Hematopoietic multipotent progenitor cell treated with erythropoietin and hydrocortisone succinate and interleukin-3 and kit ligand, for 6 days (in vitro differentiated cells): Measurements from ENCODE around the gene GPR160.
A peak's percentile ranks its signal among the peaks of the same experiment; 100 is the strongest.
"Not testable (repeated sequence)": the region's sequence is repeated elsewhere in the genome, so short reads cannot be mapped to it uniquely, and the experiment has no call there.

Experiments
- DNase-seq: peaks from one replicate; pipeline ENCODE4 v3.0.0-alpha.2; 2015

Gene GPR160

DNA sequence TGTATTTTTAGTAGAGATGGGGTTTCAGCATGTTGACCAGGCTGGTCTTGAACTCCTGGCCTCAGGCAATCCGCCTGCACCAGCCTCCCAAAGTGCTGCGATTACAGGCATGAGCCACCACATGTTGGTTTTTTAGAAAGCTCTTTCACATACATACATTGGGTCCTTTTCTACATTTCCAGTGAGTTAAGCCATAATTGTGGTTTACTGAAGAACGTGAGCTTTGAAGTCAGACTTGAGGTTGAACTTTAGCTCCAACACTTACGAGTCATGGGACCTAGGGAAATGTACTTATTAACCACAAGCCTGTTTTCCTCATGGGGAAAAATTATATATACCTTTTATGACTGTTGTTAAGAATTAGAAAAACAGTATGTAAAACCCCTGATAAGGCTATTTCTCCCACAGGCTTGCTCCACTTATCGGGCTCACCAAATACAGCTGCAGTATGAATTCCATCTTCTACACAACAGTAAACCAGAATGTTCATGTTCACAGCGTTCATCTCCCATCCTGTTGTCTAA is 39.0 kb downstream of the GPR160 start:
- DNase-seq = peak; percentile 10

DNA sequence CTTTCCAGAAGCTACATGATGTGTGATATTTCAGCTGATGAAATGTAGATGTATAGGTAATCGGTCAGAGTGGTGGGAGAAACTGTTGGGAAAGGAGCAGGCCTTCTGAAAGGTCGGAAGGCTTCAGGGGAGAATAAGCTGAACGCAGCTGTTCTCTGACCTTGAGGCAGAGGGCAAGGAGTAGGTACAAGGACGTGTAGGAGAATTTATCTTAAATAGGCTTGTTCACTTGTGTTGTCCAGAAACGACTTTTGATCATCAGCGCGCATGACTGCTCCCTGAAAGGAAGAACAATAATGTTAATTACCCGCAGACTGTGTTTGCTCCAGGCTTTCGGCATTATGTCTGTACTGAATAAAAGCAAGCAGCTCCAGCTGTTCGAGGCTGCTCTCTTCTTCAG is 39.6 kb downstream of the GPR160 start:
- DNase-seq = no peak

DNA sequence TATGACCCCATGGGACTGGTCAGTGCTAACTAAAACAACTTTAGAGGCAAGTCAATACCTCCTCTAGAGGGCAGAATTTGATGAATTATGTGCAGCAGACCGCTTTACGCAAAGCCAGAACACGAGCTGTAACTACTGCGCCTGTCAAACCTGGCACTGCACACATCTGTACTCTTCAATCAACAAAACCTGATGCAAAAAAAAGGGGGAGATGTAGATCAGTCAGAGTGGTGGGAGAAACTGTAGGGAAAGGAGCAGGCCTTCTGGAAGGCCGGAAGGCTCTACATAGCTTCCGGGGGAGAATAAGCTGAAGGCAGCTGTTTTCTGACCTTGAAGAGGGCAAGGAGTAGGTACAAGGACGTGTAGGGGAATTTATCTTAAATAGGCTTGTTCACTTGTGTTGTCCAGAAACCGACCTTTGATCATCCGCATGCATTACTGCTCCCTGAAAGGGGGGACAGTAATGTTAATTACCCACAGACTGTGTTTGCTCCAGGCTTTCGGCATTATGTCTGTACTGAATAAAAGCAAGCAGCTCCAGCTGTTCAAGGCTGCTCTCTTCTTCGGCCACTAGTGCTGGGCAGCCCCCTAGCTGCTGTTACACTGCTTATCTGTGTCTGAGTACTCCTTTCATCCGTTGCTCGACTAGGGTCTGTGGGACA is 41.0 kb downstream of the GPR160 start:
- peak; percentile 36 for DNase-seq

DNA sequence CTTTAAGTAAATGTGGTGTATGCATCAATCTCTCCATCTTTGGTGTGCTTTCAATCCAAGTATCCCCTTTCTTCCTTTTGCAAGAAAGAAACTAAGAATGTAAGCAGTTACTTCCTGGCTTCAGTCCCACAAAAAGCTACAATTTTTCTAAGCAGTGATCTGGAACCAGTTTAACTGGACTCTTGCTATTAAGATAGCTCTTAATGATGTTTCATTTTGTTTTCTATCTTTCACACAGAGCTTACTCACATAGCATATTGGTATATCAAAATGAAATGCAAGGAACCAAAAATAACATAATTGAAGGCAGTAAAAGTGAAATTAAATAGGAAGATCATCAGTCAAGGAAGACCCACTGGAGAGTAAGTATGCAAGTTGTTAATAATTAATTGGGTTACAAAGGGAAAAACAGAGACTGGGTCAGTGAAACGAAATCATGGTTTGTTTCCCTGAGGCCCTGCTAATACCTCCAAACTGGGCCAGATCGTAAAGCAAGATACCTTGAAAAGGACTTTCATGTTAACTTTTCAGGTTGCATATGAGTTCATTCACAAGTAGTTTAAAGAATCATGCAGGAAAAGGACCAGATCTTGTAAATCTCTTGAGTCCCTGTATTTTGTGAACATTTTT is 41.9 kb downstream of the GPR160 start:
- DNase-seq = no peak

DNA sequence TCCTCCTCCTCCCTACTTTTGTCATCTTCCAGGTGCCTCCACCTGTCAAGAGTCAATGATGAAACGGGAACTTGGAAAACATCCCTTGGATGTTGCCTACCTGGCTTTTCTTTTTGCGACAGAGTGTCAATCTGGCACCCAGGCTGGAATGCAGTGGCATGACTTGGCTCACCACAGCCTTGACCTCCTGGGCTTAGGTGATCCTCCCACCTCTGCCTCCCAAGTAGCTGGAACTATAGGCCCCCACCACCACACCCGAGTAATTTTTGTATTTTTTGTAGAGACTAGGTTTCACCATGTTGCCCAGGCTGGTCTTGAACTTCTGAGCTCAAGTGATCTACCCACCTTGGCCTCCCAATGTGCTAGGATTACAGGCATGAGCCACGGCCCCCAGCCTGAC is 42.8 kb downstream of the GPR160 start:
- DNase-seq = no peak

DNA sequence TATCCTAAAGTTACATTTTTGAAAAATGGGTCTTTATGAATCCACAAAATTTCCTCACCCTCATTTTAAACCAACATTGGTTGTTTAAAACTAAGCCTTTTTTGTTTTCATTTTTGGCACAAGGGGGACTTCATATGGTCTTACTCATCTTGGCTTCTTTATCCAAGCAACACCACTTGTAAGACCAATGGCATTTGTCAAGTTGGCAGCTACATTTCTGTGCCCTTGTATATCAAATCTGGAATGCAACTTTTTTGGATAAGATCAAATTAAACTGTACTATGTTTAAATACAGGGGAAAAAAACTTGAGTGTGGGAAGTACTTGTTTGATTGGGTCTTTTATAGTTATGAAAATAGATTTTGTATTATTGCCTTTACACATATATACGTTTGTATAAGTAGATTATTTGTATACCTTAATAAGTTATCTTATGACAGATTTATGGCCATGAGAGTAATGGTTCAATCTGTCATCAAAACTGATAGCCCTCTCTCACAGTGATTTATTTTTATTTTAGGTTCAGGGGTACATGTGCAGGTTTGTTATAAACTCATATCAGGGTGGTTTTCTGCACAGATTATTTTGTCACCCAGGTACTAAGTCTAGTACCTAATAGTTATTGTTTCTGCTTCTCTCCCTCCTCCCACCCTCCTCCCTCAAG is 43.4 kb downstream of the GPR160 start:
- no peak for DNase-seq

DNA sequence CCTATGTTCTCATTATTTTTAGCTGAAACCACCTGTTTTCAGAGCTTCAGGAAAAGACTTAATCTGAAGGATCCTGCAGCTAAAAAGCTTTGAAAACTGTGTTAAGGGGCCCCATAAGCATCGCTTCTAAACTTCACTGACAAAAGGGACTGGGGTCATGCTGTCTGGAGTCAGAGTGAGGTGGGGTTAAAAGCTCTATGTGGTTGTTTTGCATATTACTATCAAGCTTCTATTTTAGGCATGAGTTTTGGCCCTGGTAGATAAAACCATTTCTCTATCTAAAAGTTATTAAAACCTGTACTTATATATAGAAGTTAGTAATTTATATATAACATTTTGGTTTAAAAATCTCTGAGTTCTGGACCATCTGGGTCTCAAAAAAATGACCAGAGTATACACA is 45.5 kb downstream of the GPR160 start:
- DNase-seq = no peak

DNA sequence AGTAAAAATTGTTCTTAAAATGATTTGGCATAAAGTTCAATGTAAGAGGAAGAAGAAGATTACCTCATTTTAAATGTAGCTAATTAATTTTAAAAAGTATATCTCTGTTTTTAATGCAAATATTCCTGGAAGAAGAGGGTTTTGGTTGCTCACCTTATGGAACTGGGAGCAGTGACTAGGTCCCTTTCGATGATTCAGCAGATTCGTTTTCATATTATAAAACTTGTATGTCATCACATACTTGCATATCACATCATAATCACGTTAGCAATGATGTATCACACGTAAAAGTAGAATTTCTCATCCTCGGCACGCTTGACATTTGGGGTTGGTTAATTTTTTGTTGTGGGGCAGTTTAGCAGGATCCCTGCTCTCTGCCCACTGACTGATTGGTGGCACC is 47.6 kb downstream of the GPR160 start:
- DNase-seq = no peak

DNA sequence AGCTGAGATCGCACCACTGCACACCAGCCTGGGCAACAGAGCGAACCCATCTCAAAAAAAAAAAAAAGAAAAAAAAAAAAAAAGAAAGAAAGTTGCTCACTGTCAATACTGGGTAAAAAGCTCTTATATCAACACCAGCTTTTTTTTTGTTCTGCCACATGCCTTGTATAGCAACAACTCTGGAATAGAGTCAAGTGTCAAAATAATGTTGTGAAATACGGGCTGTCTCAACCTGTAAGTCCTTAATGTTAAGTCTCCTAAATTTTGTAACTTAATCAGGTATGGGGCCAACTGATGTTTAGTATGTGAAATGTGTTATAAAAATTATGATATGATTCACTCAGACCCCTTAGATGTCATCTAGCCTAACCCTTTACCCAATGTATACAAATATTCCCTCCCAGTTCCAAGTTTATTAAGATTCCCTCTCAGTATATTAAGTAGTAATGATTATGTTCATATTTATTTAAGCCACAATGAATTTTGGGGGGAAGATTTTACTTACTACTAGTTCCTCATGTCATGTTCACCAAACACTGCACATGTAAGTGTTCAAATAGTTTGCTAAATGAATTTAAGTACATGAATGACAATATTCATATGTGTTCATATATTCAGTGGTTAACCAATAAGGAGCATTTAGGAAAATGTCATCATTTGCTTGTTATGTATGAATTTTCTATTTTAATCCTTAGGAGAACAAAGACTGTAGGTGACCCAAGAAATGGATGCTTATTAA is 52.2 kb downstream of the GPR160 start:
- DNase-seq = no peak

DNA sequence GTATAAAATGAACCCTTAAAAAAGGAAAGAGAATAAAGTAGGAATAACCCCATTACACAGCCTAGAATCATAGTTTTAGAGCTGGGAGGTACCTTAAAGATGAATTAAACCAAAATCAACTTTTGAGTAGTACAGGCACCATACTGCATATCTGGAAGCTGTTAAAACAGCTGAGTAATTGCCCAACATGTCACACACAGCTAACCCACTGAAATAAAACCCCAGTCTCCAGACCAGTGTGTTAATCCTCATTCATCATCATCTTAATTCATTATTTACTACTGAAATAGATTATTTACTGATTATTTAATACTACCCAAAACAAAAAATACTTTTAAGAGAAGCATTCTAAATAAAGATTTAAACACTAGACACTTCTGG is 52.8 kb downstream of the GPR160 start:
- no peak for DNase-seq

DNA sequence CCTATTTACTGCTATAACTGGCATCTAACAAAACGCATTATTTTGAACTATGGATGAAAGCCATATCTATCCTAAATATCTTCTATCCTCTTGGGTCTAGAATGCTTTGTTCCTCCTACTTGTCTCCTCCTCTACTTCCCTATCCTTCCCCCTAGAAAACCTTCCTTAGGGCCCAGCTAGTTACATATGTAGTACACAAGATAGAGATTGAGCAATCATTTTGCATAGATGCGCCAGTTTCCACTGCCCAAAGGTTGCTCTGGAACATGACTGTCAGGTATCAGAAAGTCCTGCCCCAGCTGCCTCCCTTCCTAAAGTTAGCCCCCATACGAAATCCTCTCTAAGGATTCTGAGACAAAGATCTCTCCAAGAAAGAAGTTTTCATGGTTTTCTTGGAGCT is 55.1 kb downstream of the GPR160 start:
- no peak for DNase-seq

DNA sequence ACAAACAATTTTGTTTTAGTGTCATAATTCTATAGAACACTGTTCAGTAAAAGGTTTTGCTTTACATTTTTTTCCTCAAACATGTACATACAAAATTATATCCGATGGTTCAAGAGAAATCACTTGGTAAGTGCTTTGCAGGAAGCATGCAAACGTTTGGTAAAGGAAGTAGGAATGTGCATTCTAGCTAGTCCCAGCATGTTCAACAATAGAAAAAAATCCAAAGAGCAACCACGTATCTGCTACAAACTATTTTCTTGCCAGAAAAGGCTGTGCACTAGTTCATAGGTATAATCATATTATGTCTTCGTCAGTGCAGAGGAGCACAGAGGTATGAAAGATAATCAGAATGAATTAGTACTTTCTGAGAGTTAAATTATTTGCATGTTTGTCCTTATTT is 58.0 kb downstream of the GPR160 start:
- no peak for DNase-seq

DNA sequence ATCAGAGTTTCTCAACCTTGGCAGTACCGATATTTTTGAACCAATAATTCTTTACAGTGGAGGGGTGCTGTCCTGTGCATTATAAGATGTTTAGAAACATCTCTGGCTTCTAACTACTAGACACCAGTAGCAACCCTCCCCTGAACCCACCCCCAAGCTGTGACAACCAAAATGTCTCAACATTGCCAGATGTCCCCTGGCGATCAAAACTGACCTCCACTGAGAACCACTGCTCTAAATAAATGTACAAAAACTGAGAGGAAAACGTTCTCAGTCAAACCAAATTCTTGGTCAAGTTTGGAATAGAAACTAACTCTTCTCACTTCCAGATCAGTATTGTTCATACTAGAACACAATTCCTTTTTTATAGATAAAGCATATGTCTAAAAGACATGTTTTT is 58.5 kb downstream of the GPR160 start:
- DNase-seq = no peak

DNA sequence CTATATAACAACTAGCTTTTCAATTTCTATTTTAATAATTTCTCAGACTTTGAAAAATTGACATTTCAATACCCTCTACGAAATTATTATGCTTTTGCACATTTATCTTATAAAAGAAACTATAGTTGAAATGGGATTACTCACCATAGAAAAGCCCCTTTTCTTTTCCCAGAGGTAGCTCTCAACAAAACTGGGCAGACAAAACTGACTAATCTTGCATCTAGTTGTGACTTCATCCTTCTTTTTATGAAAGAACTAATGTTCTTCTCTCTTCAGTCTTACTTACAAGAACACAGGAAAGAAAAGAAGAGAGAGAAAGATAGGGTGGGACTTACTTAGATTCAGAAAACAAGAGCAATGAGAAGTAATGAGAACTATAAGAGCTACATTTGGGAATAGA is 61.0 kb downstream of the GPR160 start:
- DNase-seq = no peak

DNA sequence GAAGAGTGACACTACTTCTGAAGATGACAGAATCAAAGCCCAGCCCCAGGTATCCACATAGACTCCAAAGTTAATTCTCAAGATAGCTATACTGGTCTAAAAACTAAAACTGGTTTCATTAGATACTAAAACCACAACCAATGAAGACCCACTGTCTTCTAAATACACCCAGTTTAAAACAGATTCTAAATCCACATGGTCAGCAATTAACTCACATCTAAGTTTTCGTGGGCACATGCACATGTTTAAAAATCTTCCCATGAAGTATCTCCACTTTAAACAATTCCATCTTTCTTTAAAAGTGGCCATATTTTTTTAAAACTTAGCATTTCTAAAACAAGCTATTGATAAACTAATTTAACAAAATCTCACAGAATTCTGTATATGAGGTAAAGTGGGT is 63.1 kb downstream of the GPR160 start:
- DNase-seq = no peak

DNA sequence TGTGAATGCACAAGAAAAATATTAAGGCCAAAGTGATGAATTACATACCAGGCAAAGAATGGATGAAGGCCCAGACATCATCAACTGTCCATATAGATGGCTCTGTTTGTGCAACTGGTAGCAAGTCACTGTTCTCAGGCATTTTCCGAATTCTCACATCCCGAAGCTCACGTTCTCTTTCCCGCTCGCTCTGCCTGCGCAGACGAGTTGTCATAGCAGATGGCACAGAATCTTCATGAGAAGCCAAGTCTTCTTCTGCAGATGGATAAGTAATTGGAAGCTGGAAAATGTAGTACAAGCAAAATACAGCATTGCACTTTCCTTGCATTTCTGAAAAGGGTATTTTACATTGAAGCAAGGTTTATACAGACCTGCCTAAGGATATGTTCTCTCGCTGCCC is 64.6 kb downstream of the GPR160 start:
- no peak for DNase-seq

DNA sequence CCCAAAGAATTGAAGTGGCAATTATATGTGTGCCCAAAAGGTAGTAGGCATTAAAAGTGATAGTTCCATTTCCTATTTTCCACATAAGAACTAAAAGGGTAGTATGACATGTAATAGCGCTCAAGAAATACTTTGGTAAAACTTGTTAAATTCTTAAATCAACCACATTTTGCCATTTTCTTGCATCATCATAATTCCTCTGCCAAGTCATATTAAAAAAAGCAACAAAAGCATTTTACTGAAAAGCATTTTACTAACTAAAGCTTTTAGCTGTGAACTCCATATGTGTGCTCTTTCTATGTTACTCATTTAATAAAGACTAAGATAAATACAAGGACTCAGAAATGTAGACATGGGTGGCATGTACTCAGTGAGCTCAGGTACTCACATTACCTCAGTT is 70.1 kb downstream of the GPR160 start:
- no peak for DNase-seq

DNA sequence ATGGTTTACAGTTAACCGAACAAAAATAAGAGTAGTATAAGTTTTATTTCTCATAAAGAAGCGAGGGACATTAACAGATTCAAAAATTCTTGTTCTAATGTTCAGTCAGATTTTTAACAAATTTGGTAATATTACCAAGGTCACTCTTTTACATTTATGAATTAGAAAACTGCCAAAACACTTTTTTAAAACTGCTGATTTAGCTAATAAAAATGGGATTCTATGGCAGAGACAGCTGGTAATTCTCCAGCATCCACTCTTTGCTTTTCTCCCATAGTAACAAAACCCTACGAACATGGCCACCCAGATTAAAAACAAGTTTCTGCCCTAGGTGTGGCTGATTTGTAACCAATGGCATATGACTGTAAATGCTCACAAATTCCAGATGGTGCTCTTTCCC is 71.2 kb downstream of the GPR160 start:
- no peak for DNase-seq

DNA sequence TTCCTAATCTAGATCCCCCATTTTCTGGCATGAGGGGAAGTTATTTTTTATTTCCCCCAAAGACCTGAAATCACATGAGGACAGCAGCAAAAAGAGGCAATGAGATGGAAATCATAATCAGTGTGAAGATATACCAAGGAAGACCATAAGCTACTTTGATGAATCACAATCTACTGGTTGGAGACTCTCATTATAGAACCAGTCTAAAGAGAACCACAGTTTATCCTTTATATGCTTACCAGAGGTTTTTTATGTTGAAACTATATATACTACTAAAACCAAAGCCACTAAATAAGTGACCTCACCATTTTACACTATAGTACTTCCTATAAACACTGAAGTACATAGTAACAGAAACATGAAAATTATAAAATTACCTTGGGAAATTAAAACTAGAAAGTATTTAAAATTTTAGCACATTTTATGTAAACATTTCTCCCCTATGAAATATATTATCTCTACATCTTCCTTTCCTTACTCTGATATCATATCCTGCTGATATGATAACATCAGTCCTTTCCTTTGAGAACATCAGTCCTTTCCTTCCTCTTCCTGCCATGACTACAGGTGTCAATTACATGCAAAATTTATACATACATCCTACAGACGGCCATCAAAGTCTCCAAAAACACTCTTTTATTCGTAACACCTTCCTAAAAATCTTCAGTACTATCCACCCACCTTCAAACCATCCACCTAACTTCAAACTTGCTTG is 71.9 kb downstream of the GPR160 start:
- DNase-seq = no peak

DNA sequence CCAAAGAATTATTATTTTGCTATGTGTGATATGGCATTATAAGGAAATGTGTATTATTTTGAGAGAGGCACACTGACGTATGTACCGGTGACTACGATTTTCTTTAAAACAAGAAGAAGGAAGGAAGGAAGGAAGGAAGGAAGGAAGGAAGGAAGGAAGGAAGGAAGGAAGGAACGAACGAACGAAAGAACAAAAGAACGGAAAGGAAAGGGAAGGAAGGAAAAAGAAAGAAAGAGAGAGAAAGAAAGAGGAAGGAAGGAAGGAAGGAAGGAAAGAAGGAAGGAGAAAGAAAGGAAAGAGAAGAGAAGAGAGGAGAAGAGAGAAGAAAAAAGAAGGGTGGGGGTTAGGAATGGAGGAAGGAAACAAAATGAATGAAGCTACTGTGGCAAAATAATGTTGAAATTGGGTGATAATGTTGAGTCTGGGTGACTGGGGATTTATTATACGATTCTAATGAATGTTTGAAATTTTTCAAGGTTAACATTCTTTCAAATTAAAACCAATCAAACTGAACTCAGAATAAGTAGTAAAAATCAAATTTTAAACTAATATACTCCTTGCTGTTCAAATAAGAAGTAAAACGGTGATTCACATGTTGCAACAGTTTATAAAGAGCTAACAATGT is 73.5 kb downstream of the GPR160 start:
- no peak for DNase-seq

DNA sequence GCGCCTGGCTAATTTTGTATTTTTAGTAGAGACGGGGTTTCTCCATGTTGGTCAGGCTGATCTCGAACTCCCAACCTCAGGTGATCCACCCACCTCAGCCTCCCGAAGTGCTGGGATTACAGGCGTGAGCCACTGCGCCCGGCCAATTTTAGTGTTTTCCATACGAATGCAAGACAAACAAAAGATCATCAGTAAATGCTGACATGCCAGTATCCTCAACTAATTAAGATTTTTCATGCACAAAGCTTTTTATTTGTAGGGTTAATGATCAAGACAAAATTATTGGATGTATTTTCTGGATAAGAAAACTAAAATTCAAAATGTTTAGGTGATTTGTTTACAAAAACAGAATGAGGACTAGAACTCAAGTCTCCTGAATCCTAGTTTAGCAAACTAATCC is 76.4 kb downstream of the GPR160 start:
- not testable (repeated sequence) for DNase-seq

DNA sequence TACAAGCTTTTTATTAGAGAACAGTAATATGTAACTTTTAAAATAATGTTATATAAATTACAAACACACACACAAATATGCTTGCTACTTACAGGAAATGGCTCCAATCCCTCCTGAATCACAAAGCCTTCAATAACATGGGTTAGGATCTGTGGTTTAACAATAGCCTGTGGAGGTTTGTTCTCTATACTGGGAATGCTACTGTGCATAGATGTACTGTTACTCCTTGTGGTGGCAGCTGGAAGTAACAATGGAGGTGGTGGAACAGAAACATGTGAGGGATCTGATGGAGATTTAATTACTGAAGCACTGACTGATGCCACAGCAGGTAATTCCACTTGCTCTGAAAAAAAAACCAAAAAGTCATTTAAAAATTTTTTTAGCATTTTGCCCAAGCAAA is 79.3 kb downstream of the GPR160 start:
- DNase-seq = peak; percentile 23
